Activated T-cell treated with anti-CD3 and anti-CD28 coated beads, Interleukin-2, amount 50 U/mL, for 4 hours (primary cell): ENCODE measurements around the gene DLG4. TPM values are rescaled to one million over a fixed set of nuclear protein-coding genes. Genes with fewer than 3 reads are reported as not detected.
"Not testable (repeated sequence)": the region's sequence is repeated elsewhere in the genome, so short reads cannot be mapped to it uniquely, and the experiment has no call there.

ENCODE experiments used
- ATAC-seq, 2 donors: fragments of 200-7000 bp; cut with Tn5 transposase; one replicate each; pipeline ENCODE4 v1.10.0; 2021
- DNase-seq: peaks from one replicate; pipeline ENCODE4 v3.0.0-alpha.2; 2020
- H3K27me3 Mint-ChIP-seq: one replicate; pipeline ENCODE4 v1.8.0; 2021; ENCODE audit warnings: low read depth, mixed read lengths
- H3K36me3 Mint-ChIP-seq: one replicate; pipeline ENCODE4 v1.8.0; 2022; ENCODE audit warnings: mixed read lengths; ENCODE audit not compliant: insufficient read depth
- H3K4me1 Mint-ChIP-seq: one replicate; pipeline ENCODE4 v1.8.0; 2021; ENCODE audit warnings: low read depth, mixed read lengths
- H3K4me3 Mint-ChIP-seq: one replicate; pipeline ENCODE4 v1.8.0; 2021; ENCODE audit warnings: mild to moderate bottlenecking, moderate library complexity, mixed read lengths
- H3K9me3 Mint-ChIP-seq: one replicate; pipeline ENCODE4 v1.8.0; 2021; ENCODE audit warnings: mixed read lengths
- total RNA-seq, 3 donors: library from RNA; stranded (reverse); gene quantifications; one replicate each; pipeline ENCODE4 v1.2.1, GENCODE V29; 2021

Gene DLG4
- total RNA-seq, 3 donors from 2014 or later = 4.2 to 6.5 (median 5.7) TPM

GRCh38 chr17:7253082-7253481 lies 33.4 kb upstream of the DLG4 start:
- H3K36me3 Mint-ChIP-seq = peaks cover 20% of the 10 kb centered on the region
- H3K27me3 Mint-ChIP-seq = no peaks in the 10 kb centered on the region
- DNase-seq = no peak
- no peaks in the 10 kb centered on the region for H3K9me3 Mint-ChIP-seq
- peak overlapping the region; percentile 97 for H3K4me3 Mint-ChIP-seq
- no peak for ATAC-seq
- H3K4me1 Mint-ChIP-seq = peaks cover 34% of the 10 kb centered on the region

- DNase-seq (peak; percentile 76), ATAC-seq (peak; percentile 57 to 63)
- Mint-ChIP-seq H3K9me3 (no peaks in the 10 kb centered on the region), H3K4me1 (peaks cover 34% of the 10 kb centered on the region), H3K36me3 (peaks cover 20% of the 10 kb centered on the region), H3K27me3 (no peaks in the 10 kb centered on the region), H3K4me3 (peak within 1 kb of the TSS; percentile 97)
Observed at GRCh38 chr17:7252176-7253043, 32.8 kb upstream of the DLG4 start, which contains the start of gene ELP5. ELP5 (plus strand) TSS chr17:7252215; CDS start chr17:7252551, 336 bp downstream.

DNA sequence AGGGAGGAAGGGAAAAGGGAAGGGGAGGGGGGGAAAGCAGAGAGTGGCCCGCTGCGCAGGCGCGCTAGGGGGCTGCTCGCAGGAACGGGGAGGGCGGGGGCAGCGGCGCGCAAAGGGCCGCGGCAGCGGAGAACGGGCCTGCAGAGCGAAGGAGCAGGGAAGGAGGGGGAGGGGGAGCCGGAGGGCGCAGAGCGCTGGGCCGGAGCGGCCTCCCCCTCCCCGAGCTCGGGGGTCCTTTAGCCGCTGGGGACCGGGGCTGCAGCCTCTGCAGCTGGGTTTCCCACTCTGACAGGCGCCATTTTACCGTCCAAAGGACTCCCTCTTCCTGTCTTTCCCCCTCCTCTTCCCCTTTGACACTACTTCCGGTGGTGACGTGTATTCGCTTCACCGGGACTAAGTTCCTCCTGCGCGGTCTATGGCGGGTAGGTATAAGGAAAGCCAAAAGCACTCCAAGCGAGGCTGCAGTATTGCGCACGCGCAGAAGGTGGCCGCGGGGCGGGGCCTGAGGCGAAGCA lies 32.1 kb upstream of the DLG4 start, which contains the start of gene CTDNEP1:
Gene CTDNEP1 (minus strand): TSS at position 74 of the 515 bp plus-strand sequence. CDS start 438 bp downstream, outside the sequence.
- H3K4me3 Mint-ChIP-seq = peak within 1 kb of the TSS; percentile 97
- ATAC-seq = peak; percentile 94
- peaks cover 34% of the 10 kb centered on the region for H3K4me1 Mint-ChIP-seq
- no peaks in the 10 kb centered on the region for H3K9me3 Mint-ChIP-seq
- peaks cover 18% of the 10 kb centered on the region for H3K36me3 Mint-ChIP-seq
- H3K27me3 Mint-ChIP-seq = no peaks in the 10 kb centered on the region
- peak; percentile 99 for DNase-seq

GRCh38 chr17:7250695-7251627 lies 31.3 kb upstream of the DLG4 start:
- DNase-seq = no peak
- Mint-ChIP-seq H3K4me3 (peak overlapping the region; percentile 97), H3K4me1 (peaks cover 38% of the 10 kb centered on the region), H3K9me3 (no peaks in the 10 kb centered on the region), H3K27me3 (no peaks in the 10 kb centered on the region), H3K36me3 (peaks cover 20% of the 10 kb centered on the region)
- peak; percentile 12 to 25 for ATAC-seq

DNA sequence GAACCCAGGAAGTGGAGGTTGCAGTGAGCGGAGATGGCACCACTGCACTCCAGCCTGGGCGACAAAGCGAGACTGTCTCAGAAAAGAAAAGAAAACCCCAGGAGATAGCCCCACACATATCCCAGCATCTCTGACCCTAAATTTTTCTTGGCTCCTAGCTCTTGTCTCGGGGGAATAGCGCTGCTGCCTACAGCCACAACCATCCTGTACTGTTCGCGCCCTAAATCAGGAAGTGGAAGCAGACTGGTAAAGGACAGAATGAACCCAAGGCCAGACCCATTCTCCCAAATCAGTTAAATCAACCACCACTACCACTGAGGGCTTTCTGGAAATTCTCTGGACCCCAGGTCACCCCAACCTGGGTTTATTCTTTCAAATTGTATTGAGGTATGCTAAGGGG lies 30.2 kb upstream of the DLG4 start:
- H3K27me3 Mint-ChIP-seq = no peaks in the 10 kb centered on the region
- ATAC-seq (no peak), DNase-seq (no peak)
- peak overlapping the region; percentile 97 for H3K4me3 Mint-ChIP-seq
- peaks cover 38% of the 10 kb centered on the region for H3K4me1 Mint-ChIP-seq
- H3K9me3 Mint-ChIP-seq = no peaks in the 10 kb centered on the region
- peaks cover 21% of the 10 kb centered on the region for H3K36me3 Mint-ChIP-seq

DNA sequence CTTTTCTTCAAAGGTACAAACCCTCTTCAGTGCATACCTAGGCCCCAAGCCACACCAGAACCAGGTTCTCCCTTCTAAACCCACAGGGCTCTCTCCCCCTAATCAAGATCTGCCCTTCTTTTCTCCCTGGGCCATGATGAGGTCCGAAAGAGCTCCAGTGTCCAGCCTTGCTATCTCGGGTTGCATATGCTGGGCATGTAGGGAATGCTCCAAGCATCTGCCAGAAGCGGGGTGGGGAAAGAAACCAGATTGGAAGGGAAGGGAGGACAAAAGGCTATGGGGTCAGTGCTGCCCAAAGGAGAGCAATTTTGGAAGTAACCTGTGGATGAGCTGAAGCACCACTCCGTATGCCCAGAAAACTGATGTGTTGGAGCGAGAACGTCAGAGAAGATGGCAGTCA lies 29.6 kb upstream of the DLG4 start:
- Mint-ChIP-seq H3K27me3 (no peaks in the 10 kb centered on the region), H3K4me1 (peaks cover 36% of the 10 kb centered on the region), H3K36me3 (peaks cover 21% of the 10 kb centered on the region), H3K9me3 (no peaks in the 10 kb centered on the region), H3K4me3 (peak overlapping the region; percentile 97)
- no peak for DNase-seq
- no peak for ATAC-seq

- Mint-ChIP-seq H3K27me3 (no peaks in the 10 kb centered on the region), H3K9me3 (no peaks in the 10 kb centered on the region), H3K36me3 (peaks cover 21% of the 10 kb centered on the region), H3K4me3 (peak overlapping the region; percentile 97), H3K4me1 (peaks cover 34% of the 10 kb centered on the region)
- DNase-seq = no peak
- no peak for ATAC-seq
Observed at GRCh38 chr17:7248796-7249195, 29.2 kb upstream of the DLG4 start.

- Mint-ChIP-seq H3K27me3 (no peaks in the 10 kb centered on the region), H3K4me1 (peaks cover 37% of the 10 kb centered on the region), H3K36me3 (peaks cover 18% of the 10 kb centered on the region), H3K4me3 (no peak overlapping the region), H3K9me3 (no peaks in the 10 kb centered on the region)
- ATAC-seq (no peak), DNase-seq (no peak)
Observed at GRCh38 chr17:7246779-7247178, 27.1 kb upstream of the DLG4 start.

DNA sequence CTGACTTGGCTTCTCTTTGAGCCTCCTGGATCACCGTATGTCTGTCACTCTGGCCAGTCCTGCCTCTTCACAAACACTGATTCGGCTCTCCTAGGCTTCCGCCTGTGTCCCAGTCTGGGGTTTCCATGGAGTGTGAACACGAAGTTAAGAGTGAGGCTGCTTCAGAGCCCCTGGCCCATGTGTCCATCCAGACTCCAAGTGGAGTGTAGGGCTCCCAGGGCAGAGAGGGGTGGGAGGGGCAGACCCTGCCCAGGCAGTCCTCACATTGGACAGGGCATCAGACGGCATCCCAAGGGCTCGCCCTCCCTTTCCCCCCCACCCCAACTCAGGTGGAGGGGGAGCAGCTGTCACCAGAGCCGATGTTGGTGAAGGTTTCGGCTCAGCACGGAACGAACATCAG lies 24.2 kb upstream of the DLG4 start:
- Mint-ChIP-seq H3K4me1 (peaks cover 42% of the 10 kb centered on the region), H3K36me3 (peaks cover 23% of the 10 kb centered on the region)
- DNase-seq, H3K4me3 Mint-ChIP-seq, H3K9me3 Mint-ChIP-seq, ATAC-seq, H3K27me3 Mint-ChIP-seq: not testable (repeated sequence)

GRCh38 chr17:7243453-7243729 lies 23.8 kb upstream of the DLG4 start:
- H3K36me3 Mint-ChIP-seq = peaks cover 23% of the 10 kb centered on the region
- no peaks in the 10 kb centered on the region for H3K27me3 Mint-ChIP-seq
- peak overlapping the region; percentile 98 for H3K4me3 Mint-ChIP-seq
- peaks cover 38% of the 10 kb centered on the region for H3K4me1 Mint-ChIP-seq
- no peak for ATAC-seq
- DNase-seq = no peak
- no peaks in the 10 kb centered on the region for H3K9me3 Mint-ChIP-seq

DNA sequence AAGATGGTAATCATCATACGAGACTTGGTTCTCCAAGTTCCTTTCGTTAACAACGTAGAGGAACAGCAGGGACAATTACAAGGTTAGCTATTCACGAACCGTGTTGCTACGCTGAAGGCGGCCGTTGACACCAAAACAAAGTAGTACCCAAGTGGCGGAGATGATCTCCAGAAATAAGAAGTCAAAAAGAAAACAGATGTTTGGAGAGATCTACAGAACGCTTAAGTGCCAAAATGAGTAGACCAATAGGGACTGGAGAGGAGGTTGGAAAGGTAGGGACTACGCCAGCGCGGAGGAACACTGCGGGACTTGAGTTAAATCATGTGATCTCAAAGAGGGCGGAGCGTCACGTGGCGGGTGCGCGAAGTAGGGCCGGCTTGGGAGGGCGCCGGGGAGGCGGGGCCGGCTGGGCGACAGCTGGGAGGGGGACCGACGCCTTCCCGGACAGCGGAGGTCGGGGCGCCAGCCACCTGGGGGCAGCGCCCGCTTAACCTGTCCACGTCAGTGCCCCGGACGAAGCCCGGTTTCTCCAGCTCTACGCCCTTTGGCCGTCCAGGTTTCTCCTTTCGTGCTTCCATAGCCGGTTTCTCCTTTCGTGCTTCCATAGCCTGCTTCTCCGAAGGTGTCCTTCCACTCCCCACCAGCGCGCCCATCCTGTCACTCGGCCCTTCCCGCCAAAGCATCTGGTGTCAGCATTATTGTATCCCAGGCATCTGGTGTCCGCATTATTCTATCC lies 23.2 kb upstream of the DLG4 start:
- Mint-ChIP-seq H3K36me3 (peaks cover 23% of the 10 kb centered on the region), H3K9me3 (no peaks in the 10 kb centered on the region), H3K4me1 (peaks cover 38% of the 10 kb centered on the region), H3K4me3 (peak overlapping the region; percentile 98), H3K27me3 (no peaks in the 10 kb centered on the region)
- DNase-seq = peak; percentile 90
- ATAC-seq = peak; percentile 36 to 38

DNA sequence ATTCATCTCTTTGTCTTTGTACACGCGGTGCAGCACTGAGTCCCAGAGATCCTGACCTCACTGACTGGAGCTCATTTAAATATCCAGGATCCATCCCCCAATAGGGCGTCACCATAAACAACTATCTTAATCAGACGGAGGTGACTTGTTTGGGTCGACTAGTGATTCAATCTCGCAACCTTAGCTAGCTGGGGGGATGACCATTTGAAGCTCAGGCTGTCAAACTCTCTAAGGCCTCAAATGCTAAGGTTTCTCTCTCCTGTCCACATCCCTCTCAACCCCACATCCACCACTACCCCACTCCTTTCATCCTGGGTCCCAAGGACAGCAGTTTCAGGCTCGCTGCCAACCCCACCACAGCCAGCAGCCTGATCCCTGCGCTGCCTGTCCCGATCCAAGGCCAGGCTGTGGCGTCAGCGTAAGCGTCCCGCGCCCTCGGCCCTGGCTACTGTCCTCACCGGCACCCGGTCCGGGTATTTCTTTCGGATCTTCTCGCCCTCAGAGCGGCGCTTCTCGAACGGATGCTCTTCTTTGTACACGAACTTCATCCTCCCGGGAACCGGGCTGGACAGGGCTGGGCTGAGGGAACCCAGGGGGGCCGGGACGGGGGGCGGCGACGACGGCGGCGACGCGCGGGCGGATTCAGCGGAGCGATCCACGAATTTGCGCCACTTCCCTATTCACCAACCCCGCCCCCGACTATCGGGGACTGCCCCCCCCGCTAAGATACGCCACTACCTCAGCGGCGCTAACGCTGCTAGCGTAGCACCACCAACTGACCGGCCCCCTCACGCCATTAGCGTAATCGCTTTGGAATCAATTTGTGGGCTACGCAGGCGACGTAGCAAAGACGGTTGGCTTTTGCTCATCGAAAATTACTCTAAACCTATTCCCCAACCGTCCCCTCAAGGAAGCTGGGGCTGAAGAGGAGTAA lies 22.4 kb upstream of the DLG4 start, which contains the start of gene GABARAP:
Gene GABARAP (minus strand): TSS at position 667 of the 934 bp plus-strand sequence. CDS start 119 bp downstream, at position 548.
- Mint-ChIP-seq H3K27me3 (no peaks in the 10 kb centered on the region), H3K4me3 (peak within 1 kb of the TSS; percentile 98), H3K9me3 (no peaks in the 10 kb centered on the region), H3K36me3 (peaks cover 24% of the 10 kb centered on the region), H3K4me1 (peaks cover 40% of the 10 kb centered on the region)
- peak; percentile 31 to 37 for ATAC-seq
- DNase-seq = peak; percentile 93
